HG03066 (cell line): Measurements from ENCODE around the gene TFAP2B.

Source experiments
- ATAC-seq: cut with Tn5 transposase; IDR thresholded peaks from one replicate; pipeline ENCODE4 v1.9.1; 2021; ENCODE audit warnings: low read depth; ENCODE audit not compliant: unreplicated experiment

Gene TFAP2B

DNA sequence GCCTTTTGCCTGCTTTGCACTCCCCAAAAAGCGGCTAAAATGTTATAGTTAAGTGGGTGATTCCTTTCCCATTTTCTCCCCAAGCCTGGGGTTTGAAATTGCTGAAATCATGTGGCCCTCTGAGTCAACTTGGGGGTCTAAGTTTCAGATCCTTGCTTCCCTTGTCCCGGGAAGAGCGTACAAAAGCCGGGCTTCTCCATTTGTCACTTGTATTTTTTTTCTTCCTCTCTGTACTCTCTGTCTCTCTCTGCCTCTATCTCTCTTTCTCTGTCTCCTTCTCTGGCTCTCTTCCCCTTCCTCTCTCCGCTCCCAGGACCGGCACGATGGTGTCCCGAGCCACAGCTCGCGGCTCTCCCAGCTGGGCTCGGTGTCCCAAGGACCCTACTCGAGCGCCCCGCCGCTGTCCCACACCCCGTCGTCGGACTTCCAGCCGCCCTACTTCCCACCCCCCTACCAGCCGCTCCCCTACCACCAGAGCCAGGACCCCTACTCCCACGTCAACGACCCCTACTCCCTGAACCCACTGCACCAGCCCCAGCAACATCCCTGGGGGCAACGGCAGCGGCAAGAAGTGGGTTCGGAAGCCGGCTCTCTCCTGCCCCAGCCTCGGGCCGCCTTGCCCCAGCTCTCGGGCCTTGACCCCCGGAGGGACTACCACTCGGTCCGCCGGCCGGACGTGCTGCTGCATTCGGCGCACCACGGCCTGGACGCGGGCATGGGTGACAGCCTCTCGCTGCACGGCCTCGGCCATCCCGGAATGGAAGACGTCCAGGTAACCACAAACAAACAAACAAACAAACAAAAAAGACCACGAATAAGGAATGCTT lies 4.6 kb downstream of the TFAP2B start:
- no peak for ATAC-seq

DNA sequence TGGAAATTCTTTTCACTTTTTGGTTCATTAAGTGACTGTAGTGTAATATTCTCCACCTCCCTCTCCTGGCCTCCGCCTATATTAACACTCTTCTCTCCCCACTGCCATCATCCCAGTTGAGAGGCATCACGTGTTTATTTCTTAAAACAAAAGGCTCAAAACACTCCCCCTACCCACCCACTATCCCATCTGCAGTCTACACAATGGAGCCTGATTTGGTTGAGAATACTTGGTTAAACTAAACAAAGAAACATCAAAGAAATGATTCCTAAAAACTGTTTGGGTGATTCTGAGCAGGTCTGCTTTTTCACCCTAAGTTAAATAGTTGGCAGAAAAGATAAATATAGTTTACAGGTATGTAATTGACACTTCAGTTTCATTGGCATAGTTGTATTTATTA lies 5.9 kb downstream of the TFAP2B start:
- no peak for ATAC-seq

DNA sequence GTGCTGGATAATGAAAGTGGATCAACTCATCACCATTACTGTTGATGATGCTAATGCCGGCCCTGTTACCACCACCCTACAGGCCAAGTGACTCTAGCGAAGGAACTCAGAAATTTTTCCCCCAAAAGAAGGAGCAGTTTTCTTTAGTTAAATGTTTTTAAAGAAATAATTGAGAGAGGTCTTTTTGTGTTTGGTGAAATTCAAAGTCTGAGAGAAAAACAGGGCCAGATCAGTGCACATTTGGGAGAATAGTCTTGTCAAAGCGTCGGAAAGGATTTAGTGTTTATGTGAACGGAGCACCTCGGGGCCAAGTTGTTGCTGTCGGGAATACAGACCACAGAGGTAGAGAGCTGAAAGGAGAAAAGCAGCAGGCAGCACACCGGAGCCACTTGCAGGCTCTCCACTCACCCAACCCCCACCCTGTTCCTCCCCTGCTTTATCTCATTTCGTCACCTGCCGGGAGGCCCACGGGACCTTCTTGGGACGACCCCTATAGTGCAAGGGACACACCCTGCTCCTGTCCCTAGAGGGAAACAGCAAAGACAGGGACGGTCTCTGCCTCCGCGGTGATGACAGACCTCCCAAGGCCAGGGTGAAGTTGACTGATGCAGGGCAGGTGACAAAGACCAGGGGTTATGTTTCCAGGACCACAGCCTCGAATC lies 6.8 kb downstream of the TFAP2B start:
- ATAC-seq, result no peak

DNA sequence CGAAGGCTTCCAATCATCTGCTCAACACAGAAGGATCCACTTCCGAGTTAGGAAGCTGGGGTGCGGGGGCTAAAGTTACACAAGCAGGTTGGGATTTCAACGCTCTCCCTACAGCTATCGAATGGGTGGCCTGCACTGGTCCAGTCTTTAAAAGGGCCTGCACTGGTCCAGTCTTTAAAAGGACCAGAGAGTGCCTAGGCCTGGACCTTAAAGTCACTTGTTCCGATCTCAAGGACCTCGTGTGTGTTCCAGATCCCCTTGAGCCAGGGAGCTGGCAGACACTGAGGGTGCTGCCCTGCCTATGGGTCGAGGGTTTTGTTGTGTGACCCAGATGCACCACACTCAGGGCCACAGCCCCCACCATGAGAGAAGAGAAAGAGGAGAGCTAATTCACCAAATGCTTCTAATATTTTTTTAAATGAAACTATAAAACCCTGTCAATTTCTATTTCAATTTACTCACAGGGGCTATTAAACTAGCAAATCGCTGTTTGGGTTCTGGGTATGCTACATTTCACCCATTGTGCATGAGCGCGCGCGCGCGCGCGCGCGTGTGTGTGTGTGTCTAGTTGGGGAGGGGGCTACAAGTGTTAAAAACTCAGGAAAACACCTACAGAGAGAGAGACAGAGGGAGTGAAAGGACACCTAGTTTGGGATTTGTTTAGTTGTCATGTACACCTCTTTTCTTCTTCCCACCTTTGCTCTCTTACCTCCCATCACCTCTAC lies 7.5 kb downstream of the TFAP2B start:
- no peak for ATAC-seq

DNA sequence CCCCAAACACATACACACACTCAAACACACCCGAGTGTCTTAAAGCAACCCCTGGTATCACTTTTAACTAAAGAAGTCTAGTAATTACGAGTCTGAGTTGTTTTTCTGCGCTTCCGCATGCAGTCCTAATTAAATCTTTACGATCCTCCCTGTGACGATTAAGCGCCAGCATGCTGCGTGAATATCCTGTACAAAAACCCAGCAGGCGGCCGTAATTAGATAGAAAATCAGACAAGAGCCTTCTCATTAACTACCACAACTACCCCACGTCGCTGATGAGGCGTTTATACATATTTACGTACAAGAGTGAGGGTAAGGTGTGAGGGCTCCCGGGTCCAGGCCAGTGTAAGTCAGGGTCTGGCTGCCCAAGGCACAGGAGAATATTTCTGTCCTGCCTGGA lies 8.1 kb downstream of the TFAP2B start:
- no peak for ATAC-seq

DNA sequence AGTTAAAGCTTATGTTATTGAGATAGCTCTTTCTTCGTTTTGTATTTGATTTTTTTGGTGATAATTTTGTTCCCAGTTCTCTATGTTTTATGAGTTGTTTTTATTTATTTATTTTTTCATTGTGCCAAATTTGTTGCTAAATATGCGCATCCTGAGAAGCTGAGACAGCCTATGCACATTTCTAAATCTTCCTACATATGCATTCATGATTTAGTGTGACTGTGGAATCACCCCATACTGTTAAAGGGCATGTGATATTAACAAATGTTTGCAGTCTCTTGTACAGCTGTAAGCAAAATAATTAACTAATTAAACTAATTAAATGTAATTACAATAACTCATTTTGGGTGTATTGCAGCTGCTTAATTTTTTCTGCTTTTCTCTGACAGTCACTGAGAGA lies 10.4 kb downstream of the TFAP2B start:
- no peak for ATAC-seq

DNA sequence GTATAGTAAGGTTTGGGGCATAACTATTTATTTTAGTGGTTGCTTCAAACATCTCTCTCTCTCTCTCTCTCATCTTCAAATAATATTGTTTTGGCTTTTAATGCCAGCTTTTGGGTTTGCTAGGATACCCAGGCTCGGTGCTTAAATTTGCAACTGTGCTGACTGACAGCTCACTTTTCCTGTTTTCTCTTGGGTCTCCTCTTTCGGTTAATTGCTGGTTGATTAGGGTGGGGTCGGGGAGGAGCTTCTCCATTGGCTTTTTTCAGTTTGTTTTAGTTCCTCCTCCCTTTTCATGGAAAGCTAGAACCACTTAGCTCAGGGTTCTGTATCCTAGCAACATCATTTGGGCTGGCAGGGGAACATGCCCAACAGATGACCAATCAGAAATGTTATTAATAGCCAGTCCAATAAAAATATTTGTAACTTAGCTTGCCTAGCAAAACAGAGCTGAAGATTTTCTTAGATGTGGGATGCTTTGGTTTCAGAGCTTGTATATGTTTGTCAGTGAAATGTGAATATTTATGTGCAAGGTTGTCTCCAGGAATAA lies 11.3 kb downstream of the TFAP2B start:
- ATAC-seq, result no peak

DNA sequence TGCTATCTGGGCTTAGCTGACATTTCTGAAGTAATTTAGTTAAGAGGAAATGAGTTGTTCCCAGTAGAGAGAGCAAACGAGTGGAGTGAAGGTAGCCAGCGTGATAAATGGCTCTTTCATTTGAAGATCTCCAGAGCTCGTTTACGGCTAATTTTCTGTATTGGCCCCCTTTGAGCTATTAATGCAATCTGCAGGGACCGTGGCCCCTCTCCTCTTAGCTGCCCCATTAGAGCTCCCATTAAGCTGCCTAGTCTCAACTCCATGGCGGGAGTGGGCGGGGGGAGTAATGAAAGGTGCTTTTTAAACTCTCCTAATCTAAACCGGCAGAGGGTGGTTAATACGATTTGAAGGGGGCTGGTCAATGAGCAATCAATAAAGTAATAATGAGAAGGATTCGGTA lies 12.5 kb downstream of the TFAP2B start:
- no peak for ATAC-seq

DNA sequence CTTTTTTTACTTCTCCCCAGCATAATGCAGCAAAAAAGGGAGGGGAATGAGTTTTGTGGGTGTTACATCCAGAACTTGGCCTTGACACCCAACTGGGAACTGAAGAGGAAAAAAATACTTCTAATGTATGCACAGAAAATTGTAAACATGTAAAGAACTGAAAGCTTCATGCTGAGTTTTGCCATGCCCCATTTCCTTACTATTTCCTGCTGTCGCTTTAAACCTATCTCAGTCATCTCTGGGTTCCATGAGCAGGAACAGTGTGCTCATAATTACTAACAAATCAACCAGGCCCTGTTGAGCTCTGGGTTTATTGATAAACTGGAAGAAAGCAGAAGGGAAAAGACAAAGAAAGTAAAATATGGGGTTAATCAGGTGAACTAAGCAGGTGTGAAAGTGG lies 14.2 kb downstream of the TFAP2B start:
- ATAC-seq, result no peak

DNA sequence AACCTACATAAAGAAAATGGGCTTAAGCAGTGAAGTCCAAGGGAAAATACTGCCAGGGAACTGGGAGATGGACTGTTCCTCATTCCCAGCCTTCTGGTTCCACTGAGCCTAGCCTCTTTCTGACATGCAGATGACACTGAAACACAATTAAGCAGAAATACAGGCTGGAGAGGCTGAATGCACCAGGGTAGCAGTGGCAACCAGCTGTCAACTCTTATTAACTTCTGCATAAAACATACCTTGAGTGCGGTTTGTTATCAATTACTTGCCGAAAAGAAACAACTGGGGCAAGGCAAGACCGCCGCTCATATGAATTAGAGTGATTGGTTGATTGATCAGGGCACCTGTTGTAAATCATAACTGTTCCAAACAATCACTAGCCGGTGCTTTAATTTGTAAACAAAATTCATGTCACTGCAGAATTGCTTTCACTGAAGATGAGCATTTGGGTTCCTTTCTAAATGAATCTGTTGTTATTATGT lies 16.3 kb downstream of the TFAP2B start:
- no peak for ATAC-seq

DNA sequence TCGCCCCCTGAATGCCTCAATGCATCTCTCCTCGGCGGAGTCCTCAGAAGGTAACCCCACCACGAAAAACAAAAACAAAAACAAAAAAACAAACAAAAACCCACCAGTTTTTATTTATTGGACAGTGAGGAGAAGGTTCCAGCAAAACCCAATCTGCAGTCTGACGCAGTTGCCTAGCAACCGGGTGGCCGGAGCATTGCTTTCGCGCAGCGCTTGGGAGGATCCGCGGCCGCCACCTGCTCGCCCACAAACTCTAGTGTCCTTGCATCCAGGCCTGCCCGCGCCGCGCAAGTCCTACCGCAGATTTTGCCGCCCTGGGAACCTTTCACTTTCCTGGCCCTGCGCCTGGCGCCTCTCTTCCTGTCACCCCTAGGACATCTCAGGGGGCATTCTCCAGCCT lies 17.6 kb downstream of the TFAP2B start:
- no peak for ATAC-seq

DNA sequence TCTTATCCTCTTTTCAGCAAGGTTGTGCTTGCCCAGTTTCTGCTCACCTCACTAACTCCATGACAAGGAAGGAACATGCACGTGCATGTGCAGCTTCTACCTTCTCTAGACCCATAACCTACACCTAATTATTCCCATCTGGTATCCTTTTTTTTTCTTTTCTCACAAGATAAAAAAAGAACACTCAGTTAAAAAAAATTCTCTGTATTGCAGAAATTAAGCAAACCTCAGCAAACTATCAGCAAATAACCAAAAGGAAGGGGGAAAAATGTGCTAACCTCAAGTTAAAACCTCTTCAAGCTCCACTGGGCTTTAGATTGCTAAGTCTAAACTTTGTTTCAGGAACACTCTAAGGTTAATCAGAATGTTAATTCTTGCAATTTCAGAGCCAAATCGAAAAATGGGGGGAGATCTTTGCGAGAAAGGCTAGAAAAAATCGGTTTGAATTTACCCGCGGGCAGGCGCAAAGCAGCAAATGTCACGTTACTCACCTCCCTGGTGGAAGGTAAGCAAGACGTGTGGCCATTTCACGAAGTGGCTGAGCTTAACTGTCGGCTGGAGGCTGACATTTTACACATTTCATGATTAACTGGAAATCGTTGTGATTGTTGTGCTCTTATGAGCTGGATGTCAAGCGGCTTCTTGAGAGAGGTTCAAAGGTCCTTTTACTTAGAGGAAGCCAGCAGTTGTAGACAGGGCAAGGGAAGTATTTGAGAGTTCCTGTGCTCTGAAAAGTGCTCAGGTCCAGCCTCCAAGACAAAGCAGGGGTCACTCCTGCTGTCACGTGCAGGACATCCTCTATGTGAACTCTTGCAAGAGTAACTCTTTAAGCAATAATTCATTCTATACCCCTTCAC lies 19.1 kb downstream of the TFAP2B start:
- ATAC-seq, result no peak

DNA sequence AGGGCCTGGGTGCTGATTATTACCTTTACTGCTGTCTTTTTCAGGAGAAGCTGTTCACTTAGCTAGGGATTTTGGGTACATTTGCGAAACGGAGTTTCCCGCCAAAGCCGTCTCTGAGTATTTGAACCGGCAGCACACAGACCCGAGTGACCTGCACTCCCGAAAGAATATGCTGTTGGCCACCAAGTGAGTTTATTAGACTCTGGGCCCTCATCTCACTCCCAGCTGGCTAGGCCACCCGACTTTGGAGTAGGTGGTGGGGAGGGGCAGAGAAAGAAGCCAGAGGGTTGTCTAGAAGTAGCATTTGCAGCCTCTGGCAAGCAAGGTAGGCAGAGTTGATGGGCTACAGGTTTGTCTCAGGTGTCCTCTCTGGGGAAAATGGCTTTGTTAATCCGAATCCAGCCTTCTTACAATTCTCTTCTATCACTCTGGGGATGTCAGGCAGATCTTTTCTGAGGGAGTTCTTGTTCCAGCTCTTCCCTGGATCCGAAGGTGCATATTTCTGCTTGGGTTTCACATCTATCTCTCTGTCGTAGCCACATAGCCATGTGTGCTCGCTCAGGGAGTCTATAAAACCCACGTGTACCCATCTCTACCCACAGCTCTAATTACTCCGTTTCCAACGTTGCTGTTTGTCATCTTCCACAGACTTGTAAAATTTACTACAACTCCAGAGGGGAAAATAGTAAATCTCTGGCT lies 21.6 kb downstream of the TFAP2B start:
- no peak for ATAC-seq

DNA sequence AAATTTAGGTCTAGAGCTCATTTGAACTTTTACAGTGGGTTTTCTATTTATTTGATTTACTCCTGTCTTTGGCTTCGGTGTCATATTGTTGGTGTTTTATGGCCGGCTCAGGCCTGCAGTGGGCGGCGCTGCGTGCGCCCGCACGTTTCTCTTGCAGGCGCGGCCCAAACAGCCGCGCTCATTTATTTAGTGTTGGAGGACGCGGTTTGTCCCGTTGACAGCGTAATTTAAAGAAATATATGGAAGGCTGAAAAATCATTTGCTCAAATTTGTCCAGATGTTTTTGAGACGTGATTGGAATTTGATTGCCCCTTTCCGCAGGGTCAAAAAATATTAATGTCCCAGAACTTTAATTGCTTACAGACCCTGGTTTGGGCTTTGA lies 22.1 kb downstream of the TFAP2B start:
- ATAC-seq, result no peak

DNA sequence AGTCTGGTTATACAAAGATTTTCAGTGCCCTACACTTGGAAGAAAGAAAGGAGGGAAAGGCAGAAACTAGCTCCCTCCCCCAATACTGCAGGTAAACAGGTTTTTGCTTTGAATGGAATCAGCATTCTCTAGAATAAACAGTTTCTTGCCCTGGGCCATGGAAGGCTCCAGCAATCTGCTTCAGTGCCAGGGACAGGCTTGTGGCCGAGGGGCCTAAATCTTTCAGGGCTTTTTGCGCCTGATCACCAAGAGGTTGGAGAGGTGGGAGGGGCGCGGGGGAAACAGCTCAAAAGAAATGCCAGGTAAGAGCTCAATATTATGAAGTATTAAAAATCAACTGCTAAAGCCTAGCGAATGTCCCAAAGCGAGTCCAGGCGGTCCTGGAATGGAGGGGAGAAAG lies 23.8 kb downstream of the TFAP2B start:
- ATAC-seq, result no peak

DNA sequence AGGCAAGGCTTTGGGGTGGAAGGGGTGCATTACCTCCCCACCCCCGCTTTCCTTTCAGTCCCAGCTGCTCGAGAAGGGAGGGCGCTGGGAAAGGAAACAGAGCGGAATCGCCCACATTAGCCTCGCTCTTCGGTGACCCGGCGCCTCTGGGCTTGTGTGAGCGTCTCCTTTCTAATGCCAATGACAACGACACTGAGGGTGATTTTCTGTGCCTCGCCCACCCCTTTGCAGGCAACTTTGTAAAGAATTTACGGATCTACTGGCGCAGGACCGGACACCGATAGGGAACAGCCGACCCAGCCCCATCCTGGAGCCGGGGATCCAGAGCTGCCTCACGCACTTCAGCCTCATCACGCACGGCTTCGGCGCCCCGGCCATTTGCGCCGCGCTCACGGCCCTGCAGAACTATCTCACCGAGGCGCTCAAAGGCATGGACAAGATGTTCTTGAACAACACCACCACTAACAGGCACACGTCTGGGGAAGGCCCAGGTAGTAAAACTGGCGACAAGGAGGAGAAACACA lies 24.3 kb downstream of the TFAP2B start:
- no peak for ATAC-seq

DNA sequence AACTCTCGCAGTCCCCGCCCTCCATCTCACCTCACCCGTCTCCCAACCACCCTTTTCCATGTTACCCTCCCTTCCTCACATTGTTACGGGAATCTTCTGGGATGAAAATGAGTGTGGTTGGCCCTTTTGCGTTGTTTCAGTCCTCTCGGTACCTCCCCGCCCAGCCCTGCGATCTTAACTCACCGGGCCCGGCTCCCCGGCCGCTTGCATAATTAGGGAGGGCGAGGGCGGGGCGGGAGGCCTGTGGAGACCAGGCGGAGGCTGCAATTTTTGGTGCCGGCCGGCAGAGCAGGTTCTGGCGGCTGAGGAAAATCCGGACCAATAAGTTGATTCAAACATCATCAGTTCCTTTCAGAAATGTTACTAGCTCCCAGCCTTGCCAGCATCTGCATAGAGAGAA lies 25.2 kb downstream of the TFAP2B start:
- no peak for ATAC-seq

DNA sequence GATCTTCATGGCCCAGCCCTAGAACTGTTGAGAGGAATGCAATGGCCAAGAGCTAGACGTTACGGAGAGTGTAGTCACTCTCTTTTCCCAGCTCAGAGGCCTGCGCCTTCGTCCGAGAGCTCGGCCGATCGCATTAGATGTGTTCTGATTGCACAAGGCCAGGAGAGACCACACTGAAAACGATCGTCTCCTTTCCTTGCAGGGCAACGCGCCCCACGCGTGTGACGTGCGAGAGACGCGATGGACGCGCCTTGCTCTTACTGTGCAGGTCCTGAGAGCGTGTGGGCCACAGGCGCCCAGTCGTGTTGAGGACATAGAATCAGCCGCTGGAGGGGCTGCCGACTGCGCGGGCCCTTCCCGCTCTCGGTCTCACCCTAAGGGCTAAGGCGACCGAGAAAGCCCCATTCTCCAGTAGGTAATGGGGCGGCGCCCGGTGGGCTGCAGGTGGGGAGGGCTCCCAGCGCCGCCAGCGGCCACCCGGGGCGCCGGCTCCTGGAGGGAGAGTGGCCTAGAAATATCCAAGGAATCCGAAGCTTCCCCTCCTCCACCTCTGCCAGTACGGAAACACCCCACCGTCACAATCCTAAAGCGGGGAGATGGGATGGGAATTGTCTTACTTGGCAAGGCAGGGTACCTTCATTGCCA lies 26.9 kb downstream of the TFAP2B start:
- no peak for ATAC-seq
